AG09319 (cell line): ENCODE measurements around the gene FHIT.

Experiments
- DNase-seq: peaks from one replicate; pipeline ENCODE4 v3.0.0-alpha.2; 2010; ENCODE audit warnings: low read depth; ENCODE audit errors: extremely low read depth
- TF ChIP-seq, protein P1 (sequence below): IDR thresholded peaks from 2 replicates; pipeline ENCODE4 v1.5.1; 2011; ENCODE audit warnings: low read depth, mild to moderate bottlenecking, inconsistent platforms, low read length, moderate library complexity

FHIT gene

DNA sequence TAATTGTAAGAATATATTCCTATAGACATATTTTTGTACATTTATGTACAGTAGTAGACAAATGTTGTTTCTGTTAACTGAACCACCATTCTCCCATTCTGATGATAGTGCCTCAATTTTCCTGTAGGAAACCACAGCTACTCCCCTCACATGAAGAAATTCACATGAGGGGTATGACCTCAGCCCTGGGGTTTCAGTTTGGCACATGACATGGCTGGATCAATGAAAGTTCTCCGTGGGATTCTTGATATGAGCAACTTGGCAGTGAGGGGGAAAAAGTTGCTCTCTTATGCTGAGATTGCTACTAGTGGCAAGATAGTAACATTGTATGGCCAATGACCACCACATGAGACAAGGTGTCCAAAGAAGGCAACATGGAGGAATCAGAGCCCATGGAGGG lies 1111.1 kb downstream of the FHIT start:
- TF ChIP-seq, protein P1, sequence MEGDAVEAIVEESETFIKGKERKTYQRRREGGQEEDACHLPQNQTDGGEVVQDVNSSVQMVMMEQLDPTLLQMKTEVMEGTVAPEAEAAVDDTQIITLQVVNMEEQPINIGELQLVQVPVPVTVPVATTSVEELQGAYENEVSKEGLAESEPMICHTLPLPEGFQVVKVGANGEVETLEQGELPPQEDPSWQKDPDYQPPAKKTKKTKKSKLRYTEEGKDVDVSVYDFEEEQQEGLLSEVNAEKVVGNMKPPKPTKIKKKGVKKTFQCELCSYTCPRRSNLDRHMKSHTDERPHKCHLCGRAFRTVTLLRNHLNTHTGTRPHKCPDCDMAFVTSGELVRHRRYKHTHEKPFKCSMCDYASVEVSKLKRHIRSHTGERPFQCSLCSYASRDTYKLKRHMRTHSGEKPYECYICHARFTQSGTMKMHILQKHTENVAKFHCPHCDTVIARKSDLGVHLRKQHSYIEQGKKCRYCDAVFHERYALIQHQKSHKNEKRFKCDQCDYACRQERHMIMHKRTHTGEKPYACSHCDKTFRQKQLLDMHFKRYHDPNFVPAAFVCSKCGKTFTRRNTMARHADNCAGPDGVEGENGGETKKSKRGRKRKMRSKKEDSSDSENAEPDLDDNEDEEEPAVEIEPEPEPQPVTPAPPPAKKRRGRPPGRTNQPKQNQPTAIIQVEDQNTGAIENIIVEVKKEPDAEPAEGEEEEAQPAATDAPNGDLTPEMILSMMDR, result no peak

GRCh38 chr3:60136601-60137000 lies 1114.7 kb downstream of the FHIT start:
- TF ChIP-seq, protein P1, result no peak
- no peak for DNase-seq

More for the DNA sequence above, 1111.1 kb downstream of the FHIT start:
- DNase-seq, result no peak

DNA sequence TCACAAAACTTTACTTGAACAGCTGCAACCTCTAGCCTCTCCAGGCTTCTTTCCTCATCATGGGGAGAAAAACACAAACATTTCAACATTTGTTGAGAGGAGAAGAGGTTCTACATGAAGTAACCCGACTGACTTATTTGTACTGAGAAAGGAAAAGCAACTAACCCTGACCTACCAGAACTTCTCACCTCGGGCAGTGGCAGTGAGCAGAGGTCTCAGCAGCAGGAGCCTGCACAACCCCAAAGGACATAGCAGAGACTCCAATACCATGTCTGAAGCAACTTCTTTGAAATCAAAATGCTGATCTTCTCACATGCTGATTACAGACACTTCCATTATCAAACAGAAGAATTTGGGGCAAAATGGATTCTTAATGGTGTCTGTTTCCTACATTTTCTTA lies 1115.8 kb downstream of the FHIT start:
- no peak for DNase-seq
- TF ChIP-seq, protein P1, result no peak

- no peak for DNase-seq
- TF ChIP-seq, protein P1, result no peak
Measured at GRCh38 chr3:60133269-60134162, 1117.7 kb downstream of the FHIT start.

DNA sequence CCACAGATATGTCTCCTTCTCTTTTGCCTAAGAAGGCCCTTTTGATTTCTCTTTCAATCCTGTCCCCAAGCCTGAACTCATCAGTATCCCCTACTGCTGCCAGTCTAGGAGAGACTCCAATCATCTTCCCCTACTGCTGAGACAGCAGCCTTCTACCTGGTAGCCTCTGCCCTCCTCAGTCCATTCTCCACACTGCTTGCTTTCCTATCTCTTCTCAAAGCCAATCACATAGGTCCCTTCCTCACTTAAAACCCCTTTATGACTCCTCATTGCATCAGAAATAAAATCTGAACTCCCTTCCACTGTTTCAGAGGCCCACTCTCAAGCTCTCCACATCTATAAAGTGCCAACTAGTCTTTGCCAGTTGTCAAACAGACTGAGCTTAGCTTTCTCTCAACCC lies 1119.6 kb downstream of the FHIT start:
- no peak for DNase-seq
- TF ChIP-seq, protein P1, result no peak

GRCh38 chr3:60126511-60127304 lies 1124.5 kb downstream of the FHIT start:
- no peak for DNase-seq
- TF ChIP-seq, protein P1, result no peak

DNA sequence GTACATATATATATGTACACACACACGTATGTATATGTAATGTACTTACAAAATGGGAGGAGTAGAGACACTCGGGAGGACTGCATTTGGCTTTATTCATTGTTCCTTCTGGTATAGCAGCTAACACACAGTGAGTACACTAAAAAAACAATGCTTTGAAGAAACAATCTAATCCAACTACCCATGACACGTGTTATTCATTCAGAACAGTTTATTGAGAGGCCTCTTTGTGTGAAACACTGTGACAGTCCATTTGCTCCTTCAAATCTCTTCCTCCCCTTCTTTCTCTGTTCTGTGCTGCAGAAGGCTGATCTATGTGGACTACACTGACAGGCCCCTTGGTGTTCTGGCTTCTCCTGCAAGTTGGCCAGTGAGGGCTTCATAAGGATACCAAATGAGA lies 1125.6 kb downstream of the FHIT start:
- DNase-seq, result no peak

More for the DNA sequence above, 1125.6 kb downstream of the FHIT start:
- TF ChIP-seq, protein P1, result no peak
